H1 (cell line): ENCODE results near the gene ZCWPW2. TPM values are rescaled to one million over a fixed set of nuclear protein-coding genes. Genes with fewer than 3 reads are reported as not detected.

Experiments used
- EZH2 ChIP-seq: fragments of 200-600 bp; sonication (generic); IDR thresholded peaks from 2 replicates; pipeline ENCODE4 v1.7.1; 2012; ENCODE audit warnings: low read depth, mild to moderate bottlenecking, moderate library complexity, low read length, inconsistent platforms; ENCODE audit not compliant: severe bottlenecking
- JUN ChIP-seq: IDR thresholded peaks from 2 replicates; pipeline ENCODE4 v1.6.1; 2011; ENCODE audit warnings: low read depth, mild to moderate bottlenecking, improper control_type of control experiment, low read length
- KDM1A ChIP-seq: fragments of 200-600, 300-600 bp; sonication (generic); IDR thresholded peaks from 2 replicates; pipeline ENCODE4 v1.7.1; 2016; ENCODE audit warnings: mild to moderate bottlenecking, low read length, borderline replicate concordance
- SAP30 ChIP-seq: fragments of 300-600 bp; sonication (generic); IDR thresholded peaks from 2 replicates; pipeline ENCODE4 v1.7.1; 2012; ENCODE audit warnings: low read length, moderate library complexity, mild to moderate bottlenecking, inconsistent platforms; ENCODE audit not compliant: insufficient read depth, insufficient replicate concordance
- SIN3A ChIP-seq, 2 experiments: IDR thresholded peaks in 1 of 2; conservative IDR thresholded peaks in 1 of 2; 2 replicates each; pipeline ENCODE4 v1.6.1; 2011 to 2012; ENCODE audit warnings: low read length in 2 of 2, improper control_type of control experiment in 1 of 2, low read depth in 1 of 2, mild to moderate bottlenecking in 1 of 2
- SIRT6 ChIP-seq: IDR thresholded peaks from one replicate; pipeline ENCODE4 v1.7.1; 2012; ENCODE audit warnings: low read length, inconsistent platforms
- TAF1 ChIP-seq: IDR thresholded peaks from 2 replicates; pipeline ENCODE4 v1.6.1; 2011; ENCODE audit warnings: mild to moderate bottlenecking, low read depth, low read length
- TCF12 ChIP-seq: IDR thresholded peaks from 2 replicates; pipeline ENCODE4 v1.6.1; 2011; ENCODE audit warnings: low read depth, mild to moderate bottlenecking, low read length
- YY1 ChIP-seq: IDR thresholded peaks from 2 replicates; pipeline ENCODE4 v1.6.1; 2011; ENCODE audit warnings: low read depth, mild to moderate bottlenecking, low read length
- polyA plus RNA-seq, 7 experiments: library from polyadenylated mRNA; depleted of rRNA in 3 of 7; stranded (reverse) in 5 of 7; unstranded in 2 of 7; fragments of >200 nt in 5 of 7; fragments of 200-250 nt in 2 of 7; gene quantifications; 1 replicate in 5 of 7; 2 replicates in 1 of 7; 4 replicates in 1 of 7; pipeline versions ENCODE4 v1.2.1 to v1.2.3, GENCODE V29; 2011 to 2013; ENCODE audit warnings: missing spikeins in 2 of 7, mixed read lengths in 2 of 7
- total RNA-seq: library from RNA; stranded (reverse); fragmentation: NEBNext Ultra II Directional; extraction: Animal tissue kit (Norgen Biotek cat#: 25700); gene quantifications from 2 replicates; pipeline ENCODE4 v1.2.1, GENCODE V29; 2021
- TF ChIP-seq, protein P1 (sequence below): IDR thresholded peaks from 2 replicates; pipeline ENCODE4 v1.6.1; 2012; ENCODE audit warnings: low read length, inconsistent platforms

Gene ZCWPW2
- total and polyA plus RNA-seq, 2 of the 8 experiments (the other 6 are each of a cell fraction or from before 2014, with no cell fraction given), result 0.11 to 0.39 TPM

DNA sequence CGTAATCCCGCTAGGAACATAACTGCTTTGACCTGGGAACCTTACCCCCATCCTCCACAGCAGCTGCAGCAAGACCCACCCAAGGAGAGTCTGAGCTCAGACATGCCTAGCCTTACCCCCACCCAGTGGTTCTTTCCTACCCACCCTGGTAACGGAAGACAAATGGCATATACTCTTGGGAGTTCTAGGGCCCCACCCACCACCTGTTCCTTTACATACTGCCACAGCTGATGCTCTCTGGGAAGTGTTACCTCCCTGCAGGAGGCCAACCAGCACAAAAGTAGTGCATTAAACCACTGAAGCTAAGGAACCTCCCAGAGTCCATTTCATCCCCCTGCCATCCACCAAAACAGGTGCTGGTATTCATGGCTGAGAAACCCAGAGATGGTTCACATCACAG, 50.7 kb downstream of the ZCWPW2 start (continued):
- TF ChIP-seq JUN (no peak), TAF1 (no peak), TCF12 (no peak), KDM1A (no peak), EZH2 (no peak), SIN3A (conservative IDR thresholded peaks at IDR 0.05 in 1 of 2, IDR thresholded peaks at IDR 0.05 in 1 of 2; ENCODE audit: low read depth in 1 of 2, low read length in 2 of 2) (no peak), YY1 (no peak), SAP30 (no peak), SIRT6 (no peak)
- TF ChIP-seq, protein P1, sequence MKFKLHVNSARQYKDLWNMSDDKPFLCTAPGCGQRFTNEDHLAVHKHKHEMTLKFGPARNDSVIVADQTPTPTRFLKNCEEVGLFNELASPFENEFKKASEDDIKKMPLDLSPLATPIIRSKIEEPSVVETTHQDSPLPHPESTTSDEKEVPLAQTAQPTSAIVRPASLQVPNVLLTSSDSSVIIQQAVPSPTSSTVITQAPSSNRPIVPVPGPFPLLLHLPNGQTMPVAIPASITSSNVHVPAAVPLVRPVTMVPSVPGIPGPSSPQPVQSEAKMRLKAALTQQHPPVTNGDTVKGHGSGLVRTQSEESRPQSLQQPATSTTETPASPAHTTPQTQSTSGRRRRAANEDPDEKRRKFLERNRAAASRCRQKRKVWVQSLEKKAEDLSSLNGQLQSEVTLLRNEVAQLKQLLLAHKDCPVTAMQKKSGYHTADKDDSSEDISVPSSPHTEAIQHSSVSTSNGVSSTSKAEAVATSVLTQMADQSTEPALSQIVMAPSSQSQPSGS, result no peak
